Retinal pigment epithelial cell (primary cell): ENCODE results near the gene MLNR.

Experiments used
- DNase-seq: peaks from one replicate; pipeline ENCODE4 v3.0.0-alpha.2; 2010; ENCODE audit warnings: low read depth
- H3K4me3 ChIP-seq: 2 replicates; pipeline ENCODE4 v1.5.1; 2011; ENCODE audit warnings: mild to moderate bottlenecking, low read length, control low read depth, moderate library complexity
- CTCF ChIP-seq: conservative IDR thresholded peaks from 2 replicates; pipeline ENCODE4 v1.5.1; 2011; ENCODE audit warnings: low read depth, low read length, control low read depth, inconsistent platforms

The MLNR gene

GRCh38 chr13:49225223-49226042 lies 5.3 kb downstream of the MLNR start:
- no peak overlapping the region for H3K4me3 ChIP-seq
- no peak for DNase-seq
- TF ChIP-seq CTCF = no peak

DNA sequence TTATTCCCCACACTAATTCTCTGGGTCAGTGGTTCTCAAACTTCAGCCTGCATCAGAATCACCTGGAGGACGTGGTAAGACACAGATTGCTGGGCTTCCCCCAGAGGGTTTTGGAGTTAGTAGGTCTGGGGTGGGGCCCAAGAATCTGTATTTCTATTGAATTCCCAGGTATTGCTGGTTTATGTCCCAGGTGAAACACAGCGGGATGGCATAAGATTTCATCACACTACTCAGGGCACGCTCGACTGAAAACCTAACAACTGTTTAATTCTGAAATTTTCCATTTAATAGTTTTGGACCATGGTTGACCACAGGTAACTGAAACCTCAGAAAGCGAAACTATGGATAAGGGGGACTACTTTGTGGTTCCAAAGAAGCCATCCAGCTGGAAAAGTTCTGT lies 6.5 kb downstream of the MLNR start:
- DNase-seq = no peak
- no peak for TF ChIP-seq CTCF
- H3K4me3 ChIP-seq = no peak overlapping the region

- no peak overlapping the region for H3K4me3 ChIP-seq
- no peak for DNase-seq
- no peak for TF ChIP-seq CTCF
These were observed 14.6 kb downstream of the MLNR start for GRCh38 chr13:49234741-49235140.

DNA sequence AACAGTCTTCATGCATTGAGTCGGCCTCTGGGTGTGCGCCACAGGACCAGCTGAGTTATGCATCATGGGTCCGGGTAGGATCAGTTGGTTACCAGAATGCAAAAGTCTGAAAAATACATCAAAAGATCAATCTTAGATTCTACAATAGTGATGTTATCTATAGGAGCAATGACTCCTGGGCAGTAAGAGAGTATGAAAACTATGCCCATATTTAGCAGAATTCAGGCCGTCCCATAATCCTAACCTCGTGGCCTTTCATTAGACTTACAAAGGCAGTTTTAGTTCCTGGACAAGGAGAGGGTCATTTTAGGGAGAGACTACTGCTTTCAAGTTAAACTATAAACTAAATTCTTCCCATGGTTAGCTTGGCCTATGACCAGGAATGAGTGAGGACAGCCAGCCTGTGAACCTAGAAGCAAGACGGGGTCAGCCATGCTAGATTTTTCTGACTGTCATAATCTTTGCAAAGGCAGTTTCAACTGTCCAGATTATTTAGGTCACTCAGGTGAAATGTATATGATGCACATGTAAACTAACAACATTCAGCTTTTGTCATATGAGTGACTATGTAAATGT lies 15.8 kb downstream of the MLNR start:
- no peak for TF ChIP-seq CTCF
- no peak for DNase-seq
- no peak overlapping the region for H3K4me3 ChIP-seq

- no peak for DNase-seq
These were observed 18.5 kb downstream of the MLNR start for GRCh38 chr13:49238621-49239020.

GRCh38 chr13:49240017-49240416 lies 19.9 kb downstream of the MLNR start:
- no peak overlapping the region for H3K4me3 ChIP-seq
- no peak for DNase-seq
- TF ChIP-seq CTCF = peak; percentile 62

More at GRCh38 chr13:49238621-49239020, 18.5 kb downstream of the MLNR start:
- H3K4me3 ChIP-seq = no peak overlapping the region
- no peak for TF ChIP-seq CTCF

DNA sequence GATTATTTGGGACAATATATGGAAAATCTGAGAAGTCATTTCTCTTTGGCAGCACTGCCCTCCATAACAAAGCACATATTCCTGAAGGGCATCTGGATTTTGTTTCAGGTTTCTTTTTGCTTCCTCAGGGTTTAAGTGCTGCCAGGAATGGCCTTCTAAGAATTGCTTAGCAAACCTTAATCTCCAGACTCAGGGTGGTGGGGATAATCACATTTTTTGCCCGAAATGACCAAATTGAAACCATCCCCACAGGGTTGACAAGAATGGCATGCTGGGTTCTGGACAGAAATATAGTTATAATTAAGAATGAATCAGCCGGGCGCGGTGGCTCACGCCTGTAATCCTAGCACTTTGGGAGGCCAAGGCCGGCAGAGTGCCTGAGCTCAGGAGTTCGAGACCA lies 21.2 kb downstream of the MLNR start:
- no peak for TF ChIP-seq CTCF
- DNase-seq = no peak
- H3K4me3 ChIP-seq = no peak overlapping the region
